ENCODE results near the gene ZNF324. TPM values are rescaled to one million over a fixed set of nuclear protein-coding genes. Genes with fewer than 3 reads are reported as not detected.

Gene ZNF324
- total and polyA plus RNA-seq, 9 of the 15 experiments (the other 6 are each of a cell fraction or from before 2014, with no cell fraction given) = 0.92 to 16.4 (median 5.3) TPM

- TF ChIP-seq RBM22 (IDR thresholded peaks at IDR 0.05; ENCODE audit: low read depth, low read length, poor library complexity, severe bottlenecking) = peak; percentile 92
- peak; percentile 95 for TF ChIP-seq ZNF143 (CRISPR knock-in tag; IDR thresholded peaks at IDR 0.05)
- 0 out of 2 replicates have a peak, but pooled peaks have one; percentile 79 for TF ChIP-seq FOXK1 (CRISPR knock-in tag; IDR thresholded peaks at IDR 0.05; ENCODE audit: borderline replicate concordance)
- TF ChIP-seq TRIM24 (IDR thresholded peaks at IDR 0.05) = peak in 1 of 2 experiments; percentile 1; a peak in 1 of 4 replicates
- TF ChIP-seq SIN3B (IDR thresholded peaks at IDR 0.05; ENCODE audit: low read depth) = peak; percentile 52; the same call in 1 of the 2 replicates
- peak; percentile 92 for TF ChIP-seq ZFX (CRISPR knock-in tag; IDR thresholded peaks at IDR 0.05)
- TF ChIP-seq CHD1 (IDR thresholded peaks at IDR 0.05; ENCODE audit: low read length) = peak; percentile 45
- peak; percentile 84 for TF ChIP-seq ARID4B (CRISPR knock-in tag; IDR thresholded peaks at IDR 0.05)
- peak in 1 of 2 experiments; percentile 89 for TF ChIP-seq AFF1 (IDR thresholded peaks at IDR 0.05; ENCODE audit: low read depth in 1 of 2, partially characterized antibody in 2 of 2)
- 0 out of 2 replicates have a peak, but pooled peaks have one; percentile 29 for TF ChIP-seq HDAC8 (tag; IDR thresholded peaks at IDR 0.05)
- TF ChIP-seq, protein P1, sequence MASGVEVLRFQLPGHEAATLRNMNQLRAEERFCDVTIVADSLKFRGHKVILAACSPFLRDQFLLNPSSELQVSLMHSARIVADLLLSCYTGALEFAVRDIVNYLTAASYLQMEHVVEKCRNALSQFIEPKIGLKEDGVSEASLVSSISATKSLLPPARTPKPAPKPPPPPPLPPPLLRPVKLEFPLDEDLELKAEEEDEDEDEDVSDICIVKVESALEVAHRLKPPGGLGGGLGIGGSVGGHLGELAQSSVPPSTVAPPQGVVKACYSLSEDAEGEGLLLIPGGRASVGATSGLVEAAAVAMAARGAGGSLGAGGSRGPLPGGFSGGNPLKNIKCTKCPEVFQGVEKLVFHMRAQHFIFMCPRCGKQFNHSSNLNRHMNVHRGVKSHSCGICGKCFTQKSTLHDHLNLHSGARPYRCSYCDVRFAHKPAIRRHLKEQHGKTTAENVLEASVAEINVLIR (CRISPR knock-in tag; IDR thresholded peaks at IDR 0.05) = peak; percentile 62
- TF ChIP-seq MTA1 (IDR thresholded peaks at IDR 0.05; ENCODE audit: borderline replicate concordance) = peak; percentile 91
- peak; percentile 87 for TF ChIP-seq CREB3L1 (IDR thresholded peaks at IDR 0.05; ENCODE audit: borderline replicate concordance, low read depth)
- TF ChIP-seq ZNF431 (CRISPR knock-in tag; IDR thresholded peaks at IDR 0.05) = 0 out of 2 replicates have a peak, but pooled peaks have one; percentile 46
Observed at GRCh38 chr19:58475714-58476497, 9.0 kb downstream of the ZNF324 start, which contains the start of gene ZNF446 (continued).

All from K562 (cell line).